Activated T-cell treated with anti-CD3 and anti-CD28 coated beads, Interleukin-2, amount 50 U/mL, for 48 hours (primary cell): ENCODE data around the gene INPP5D.
"Not testable (repeated sequence)": the region's sequence is repeated elsewhere in the genome, so short reads cannot be mapped to it uniquely, and the experiment has no call there.

Experiments
- DNase-seq, 2 experiments: peaks; one replicate each; pipeline ENCODE4 v3.0.0-alpha.2; 2020

The INPP5D gene

DNA sequence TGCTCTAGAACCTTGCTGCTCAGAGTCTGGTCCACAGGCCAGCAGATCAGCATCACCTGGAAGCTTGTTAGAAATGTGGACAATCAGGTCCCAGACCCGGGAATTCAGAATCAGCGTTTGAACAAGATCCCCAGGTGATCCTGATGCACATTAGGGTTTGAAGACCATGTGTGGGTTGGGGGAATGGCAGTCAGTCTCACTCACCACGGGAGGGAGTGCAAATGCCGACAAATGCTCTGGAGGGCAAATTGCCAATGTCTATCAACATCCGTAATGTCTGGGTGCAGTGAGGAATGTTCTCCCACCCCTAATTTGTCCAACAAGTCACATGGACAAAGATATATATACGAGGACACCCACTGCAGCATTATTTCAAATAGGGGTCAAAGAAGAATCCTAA is 34.5 kb downstream of the INPP5D start:
- peak in 1 of 2 experiments; percentile 14 for DNase-seq

DNA sequence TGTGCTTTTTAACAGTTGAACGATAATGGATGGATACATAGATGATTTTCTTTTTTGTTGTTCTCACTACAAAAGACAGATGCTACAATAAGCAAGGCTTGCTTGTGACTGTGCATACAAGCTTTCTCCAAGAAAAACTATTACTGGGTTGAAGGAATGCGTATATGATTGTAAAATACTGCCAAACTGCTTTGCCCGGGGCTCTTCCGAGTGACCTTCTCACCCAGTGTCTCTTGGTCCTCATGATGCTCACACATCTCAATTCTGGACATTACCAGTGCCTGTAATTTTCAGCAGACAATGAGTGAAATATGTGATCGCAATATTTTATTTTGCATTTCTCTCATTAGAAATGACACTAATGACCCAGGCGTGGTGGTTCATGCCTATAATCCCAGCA is 35.9 kb downstream of the INPP5D start:
- no peak for DNase-seq

DNA sequence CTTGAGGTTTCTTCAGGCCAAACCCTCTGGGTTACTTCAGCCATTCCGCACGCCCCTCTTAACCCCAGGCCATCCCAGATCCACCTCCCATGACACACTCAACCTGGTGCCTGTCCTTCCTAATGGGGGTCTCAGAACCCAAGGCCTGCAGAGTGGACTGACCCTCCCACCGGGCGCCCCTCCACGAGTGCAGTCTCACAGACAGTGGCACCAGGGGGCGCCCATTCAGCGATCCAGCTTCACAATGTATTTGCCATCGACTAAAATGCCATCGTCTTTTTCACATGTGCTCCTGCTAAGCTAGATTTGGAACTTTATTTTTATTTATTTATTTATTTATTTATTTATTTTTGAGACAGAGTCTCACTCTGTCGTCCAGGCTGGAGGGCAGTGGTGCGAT is 38.5 kb downstream of the INPP5D start:
- DNase-seq = no peak

DNA sequence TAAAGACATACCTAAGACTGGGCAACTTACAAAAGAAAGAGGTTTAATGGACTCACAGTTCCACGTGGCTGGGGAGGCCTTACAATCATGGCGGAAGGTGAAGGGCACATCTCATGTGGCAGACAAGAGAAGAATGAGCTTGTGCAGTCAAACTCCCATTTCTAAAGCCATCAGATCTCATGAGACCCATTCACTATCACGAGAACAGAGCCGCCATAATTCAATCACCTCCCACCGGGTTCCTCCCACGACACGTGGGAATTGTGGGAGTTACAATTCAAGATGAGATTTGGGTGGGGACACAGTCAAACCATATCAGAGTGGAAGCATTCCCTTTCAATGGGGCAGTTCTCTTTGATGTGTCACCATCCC is 39.7 kb downstream of the INPP5D start:
- not testable (repeated sequence) for DNase-seq

DNA sequence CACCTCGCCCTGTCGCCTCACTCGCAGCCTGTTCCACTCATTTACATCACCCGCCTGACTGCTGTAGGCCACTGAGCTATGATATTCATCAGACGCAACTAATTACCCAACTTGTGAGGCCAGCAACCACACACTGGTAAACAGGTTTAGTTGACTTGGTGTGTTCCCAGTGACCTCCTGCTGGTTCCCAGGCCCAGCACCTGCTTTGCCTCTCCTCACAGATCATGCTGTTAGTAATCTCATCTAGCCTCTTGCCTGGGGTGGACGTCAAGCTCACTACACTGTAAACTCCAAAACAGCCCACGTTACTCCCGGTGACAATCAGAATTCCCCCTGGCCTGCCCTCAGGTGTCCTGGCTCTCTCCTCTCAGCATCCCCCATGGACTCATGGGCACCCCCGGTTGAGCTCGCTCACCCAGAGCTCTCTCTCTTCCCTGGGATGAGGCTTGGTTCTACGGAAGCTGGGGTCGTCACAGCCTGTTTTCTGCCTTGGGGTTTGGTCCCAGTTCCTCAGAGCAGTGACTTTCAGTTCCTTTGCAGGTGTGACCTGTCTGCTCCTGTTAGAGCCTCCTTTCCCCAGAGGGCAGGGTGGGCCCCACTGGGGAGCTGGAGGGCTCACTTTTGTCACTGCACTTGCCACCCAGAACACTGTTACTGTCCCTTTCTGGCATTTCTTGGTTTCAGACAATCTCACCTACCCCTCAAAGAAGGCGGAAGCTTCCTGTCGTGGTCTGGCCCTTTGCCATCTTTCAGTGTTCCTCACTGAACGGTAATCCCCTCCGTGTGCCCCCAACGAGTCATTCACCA is 40.3 kb downstream of the INPP5D start:
- DNase-seq = peak; percentile 79 to 81

DNA sequence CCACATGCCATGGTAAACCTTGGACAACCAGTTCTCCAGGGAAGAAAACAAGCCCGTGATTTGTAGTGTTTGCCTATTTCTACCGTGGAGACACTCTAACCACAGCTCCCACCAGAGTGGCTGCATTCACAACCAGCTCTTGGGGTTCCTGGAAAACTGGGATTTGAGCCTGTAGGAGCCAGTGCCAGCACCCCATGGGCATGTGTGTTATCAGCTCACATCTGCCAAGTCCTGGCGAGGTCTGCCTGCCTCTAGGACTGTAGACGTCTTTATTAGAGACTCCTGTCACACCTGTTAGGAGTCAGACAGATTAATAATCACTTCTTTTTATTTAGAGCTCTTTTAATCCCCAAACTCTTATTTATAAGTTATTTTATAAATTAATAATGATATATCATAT is 41.0 kb downstream of the INPP5D start:
- DNase-seq = no peak

DNA sequence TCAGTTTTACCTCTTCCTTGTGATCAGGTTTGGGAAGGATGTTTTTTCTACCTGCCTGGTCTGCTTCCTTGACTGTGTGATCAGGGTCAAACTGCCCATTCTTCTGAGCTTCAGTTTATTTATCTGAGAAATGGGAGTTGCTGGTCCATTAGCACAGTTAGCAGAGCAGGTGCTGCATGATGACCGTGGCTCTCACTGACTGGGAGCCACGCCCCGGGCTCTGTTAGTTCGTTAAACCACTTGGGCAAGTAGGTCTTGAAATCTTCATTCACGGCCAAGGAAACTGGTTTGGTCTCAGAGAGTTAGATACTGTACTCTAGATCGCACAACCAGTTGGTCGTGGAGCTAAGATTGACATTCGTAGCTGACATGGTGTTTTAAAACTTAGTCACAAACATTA is 41.7 kb downstream of the INPP5D start:
- DNase-seq = no peak

DNA sequence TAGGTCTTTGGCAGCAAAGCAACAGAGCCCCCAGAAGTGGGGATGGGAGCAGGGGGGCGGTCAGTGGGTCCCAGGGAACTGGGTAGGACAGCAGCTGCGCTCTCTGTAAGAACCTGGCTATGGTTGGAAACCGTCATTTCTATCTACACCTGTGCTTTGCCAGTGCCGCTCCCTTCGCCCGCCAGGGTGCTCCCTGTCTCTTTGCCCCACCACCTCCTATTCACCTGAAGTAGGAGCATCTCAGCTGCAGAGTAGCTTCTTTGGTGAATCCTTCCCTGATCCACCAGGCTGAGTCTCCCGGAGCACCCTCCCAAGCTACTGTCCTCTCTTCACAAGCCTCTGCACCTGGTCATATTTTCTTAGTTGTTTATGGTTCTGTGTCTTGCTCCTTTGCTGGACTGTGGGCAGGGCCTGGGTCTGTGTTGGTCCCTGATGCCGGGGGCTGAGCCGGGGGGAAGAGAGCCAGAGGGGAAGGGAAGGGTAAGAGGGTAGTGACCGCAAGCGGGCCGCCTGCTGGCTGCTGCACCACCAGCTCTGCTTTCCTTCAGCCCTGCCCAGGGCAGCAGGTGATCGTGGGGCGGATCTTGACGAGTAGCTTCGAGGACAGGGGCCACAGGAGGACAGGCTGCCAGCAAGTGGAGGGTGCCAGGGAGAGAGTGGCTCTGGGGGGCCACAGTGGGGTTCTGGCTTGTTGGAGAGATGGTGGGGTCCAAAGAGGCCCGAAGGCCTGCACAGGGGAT is 45.2 kb downstream of the INPP5D start:
- DNase-seq = no peak

DNA sequence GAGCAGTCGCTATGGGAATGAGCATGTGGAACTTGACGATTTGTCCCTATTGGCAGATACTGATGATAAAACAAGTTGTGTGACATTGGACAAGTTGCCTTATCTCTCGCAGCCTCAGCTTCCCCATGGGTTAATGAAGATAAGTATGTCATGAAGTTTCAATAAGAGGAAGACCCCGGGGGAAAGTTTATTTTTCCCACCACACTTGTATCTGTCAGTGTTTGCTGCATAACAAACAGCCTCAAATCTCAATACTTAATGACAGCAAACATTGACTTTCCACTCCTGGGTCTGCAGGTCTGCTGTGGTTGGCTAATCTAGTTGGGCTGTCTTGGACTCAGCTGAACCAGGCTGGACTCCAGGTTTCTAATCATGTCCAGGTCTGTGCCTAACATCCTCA is 45.8 kb downstream of the INPP5D start:
- DNase-seq = no peak

DNA sequence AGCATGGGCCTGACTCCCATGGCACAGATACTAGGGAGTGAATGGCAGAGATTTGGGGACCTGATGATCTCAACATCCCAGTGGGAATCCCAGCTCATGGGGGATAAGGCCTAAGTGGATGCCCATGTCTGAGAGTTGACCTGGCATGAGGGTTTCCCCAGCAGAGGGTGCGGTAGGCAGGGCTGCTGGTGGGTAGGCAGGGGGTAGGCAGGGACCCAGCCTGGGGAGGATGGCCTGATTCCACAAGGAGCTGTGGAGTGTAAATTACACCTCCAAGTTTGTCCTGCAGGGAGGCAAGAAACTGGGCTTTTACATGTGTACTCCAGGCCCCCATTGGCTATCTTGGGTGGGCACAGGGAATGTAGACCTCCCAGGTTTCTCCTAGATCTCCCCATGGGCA is 46.9 kb downstream of the INPP5D start:
- no peak for DNase-seq

DNA sequence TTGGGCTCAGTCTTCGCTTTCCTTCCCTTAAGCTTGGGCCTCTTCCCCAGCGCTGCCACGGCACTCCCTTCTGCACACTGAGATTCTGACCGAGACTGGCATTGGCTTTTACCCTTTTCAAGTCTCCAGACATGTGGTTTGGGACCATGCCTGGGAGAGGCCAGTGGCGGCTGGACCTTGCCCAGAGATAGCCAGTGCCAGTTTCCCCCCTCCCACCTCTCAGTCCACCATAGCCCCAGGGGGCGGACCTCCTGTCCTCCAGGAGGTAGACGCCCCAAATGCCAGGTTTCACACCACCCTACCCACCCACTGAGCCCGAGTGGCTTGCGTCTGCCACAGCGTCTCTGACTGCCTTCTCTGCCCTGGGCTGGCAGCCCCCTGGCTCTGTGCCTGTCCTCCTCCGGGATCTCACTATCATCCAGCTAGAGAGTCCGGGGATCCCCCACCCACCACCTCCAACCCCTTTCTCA is 47.7 kb downstream of the INPP5D start:
- no peak for DNase-seq

DNA sequence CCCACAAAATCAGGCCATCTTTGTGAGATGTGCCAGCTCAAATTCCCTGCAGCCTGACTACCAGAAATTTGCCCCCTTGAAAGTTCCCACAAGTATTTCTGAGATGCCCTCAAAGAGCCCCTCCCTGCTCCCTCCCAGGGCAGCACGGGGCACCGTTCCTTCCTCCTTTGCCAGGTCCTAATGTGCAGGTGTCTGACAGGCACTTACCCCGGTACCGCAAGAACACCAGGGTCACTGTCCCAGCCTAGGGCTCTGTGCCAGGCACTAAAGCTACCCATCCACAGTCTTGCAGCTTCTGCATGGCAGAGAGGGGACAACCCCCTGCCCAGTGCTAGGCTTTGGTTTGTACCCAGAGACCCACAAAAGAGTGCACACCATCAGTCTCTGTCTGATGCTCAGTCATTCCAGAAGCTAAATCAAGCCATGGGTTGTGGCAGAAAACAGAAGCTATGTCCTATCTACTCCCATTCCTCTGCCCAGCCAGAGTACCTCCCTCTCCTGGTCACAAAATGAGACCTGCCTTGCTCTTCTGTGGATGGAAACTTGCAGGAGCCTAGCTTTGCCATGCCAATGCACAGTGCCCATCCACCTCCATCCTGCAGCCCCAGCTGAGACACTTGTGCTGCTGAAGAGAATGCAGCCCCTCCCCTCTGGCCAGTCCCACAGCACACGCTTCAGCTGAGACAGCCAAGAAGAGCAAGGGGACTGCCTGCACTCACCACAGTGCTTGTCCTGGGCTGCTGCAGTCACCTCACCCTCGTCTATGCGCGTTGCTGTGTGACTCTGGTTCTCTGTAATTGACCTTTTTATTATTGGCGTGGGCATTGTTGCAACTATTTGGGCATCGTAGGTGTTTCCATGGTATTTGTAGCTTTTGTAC is 48.7 kb downstream of the INPP5D start:
- DNase-seq = no peak

DNA sequence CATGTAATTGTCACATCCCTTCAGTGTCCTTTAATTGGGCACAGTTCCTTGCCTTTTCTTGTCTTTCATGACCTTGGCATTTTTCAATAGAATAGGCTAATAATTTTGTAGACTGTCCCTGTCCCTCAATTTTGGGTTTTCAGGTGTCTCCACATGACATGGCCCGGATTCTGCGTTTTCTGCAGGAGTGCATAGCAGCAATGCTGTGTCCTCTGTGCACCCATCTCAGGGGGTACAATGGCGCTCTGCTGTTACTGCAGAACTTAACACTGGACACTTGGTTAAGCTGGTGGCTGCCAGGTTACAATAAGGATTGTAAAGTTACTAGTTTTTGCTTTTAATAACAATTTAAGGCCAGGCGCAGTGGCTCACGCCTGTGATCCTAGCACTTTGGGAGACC is 51.3 kb downstream of the INPP5D start:
- no peak for DNase-seq

DNA sequence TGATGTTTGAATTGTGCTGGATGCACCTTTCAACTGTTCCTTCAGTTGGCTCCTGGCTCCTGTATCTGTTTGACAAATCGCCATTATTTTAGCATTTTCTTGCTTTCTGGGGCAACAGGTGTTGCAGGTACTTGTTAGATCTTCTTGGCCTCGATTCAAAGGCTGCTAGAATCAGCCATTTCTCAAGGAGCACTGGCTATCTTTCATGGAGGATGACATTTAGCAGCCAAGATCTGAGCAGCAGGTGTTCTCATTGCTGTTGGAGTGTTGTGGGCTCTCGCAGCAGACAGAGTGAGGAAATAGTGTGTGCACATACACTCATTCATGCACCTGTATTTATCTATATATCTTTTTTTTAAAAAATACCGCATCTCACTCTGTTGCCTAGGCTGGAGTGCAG is 52.2 kb downstream of the INPP5D start:
- DNase-seq = no peak

DNA sequence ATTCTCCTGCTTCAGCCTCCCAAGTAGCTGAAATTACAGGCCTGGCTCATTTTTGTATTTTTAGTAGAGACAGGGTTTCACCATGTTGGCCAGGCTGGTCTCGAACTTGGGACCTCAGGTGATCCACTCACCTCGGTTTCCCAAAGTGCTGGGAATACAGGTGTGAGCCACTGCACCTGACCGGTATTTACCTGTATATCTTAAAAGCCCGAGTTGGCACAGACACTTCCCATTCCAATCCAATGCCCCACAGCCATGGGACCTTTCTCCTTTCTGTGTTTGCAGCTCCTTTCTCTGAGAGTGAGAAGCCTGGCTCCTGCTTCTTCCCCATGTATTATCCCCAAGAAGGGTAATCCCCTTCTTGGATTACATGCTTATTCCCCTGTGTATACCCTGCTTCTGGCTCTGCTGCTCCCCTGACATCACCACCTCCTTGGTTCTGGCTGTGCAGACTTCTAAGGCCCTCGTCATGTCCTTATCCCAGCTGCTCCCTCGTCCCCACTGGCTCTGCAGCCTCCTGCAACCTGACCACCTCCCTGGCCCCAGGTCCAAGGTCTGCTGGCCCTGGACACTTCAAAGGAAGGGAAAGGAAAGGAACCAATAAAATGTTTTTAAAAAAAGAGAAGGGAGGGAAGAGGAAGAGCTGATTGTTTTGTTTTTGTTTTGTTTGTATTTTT is 52.8 kb downstream of the INPP5D start:
- DNase-seq = no peak

DNA sequence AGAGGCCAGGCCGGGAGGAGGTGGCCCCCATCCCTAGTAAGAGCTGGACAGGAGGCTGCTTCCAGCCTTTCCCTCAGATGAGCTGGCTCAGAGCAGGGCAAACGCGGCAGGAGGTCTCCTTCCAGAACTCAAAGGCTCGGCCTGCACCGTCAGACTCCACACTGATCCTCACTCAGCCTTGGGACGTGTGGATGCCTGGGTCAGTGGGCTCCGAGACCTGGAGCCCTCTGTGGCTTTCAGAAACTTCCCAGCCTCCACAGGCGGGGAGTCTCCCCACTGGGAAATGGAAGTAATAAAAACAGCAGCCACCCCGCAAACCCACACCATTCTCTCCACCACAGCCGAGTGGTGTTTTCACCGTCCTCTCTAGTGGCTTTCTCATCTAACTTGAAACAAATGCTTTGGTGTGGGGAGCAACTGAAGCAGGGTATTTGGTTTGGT is 54.3 kb downstream of the INPP5D start:
- peak in 1 of 2 experiments; percentile 32 for DNase-seq

DNA sequence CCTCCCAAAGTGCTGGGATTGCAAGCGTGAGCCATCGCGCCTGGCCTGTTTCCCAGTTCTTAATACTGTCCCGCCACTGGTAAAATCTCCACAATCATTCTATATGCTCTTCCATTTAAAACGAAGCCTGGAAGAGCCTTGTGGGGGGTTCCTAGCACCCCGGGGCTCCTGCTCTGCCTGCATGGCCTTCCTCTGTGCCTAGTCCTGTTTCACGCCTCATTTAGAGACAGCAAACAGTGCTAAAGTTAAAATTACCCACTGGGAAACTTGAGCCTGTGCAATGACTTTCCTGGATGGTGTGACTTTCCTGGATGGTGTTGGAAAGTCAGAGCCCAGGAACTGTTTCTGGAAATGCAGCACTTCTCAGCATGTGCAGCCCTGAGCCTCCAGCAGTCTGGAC is 55.0 kb downstream of the INPP5D start:
- no peak for DNase-seq

DNA sequence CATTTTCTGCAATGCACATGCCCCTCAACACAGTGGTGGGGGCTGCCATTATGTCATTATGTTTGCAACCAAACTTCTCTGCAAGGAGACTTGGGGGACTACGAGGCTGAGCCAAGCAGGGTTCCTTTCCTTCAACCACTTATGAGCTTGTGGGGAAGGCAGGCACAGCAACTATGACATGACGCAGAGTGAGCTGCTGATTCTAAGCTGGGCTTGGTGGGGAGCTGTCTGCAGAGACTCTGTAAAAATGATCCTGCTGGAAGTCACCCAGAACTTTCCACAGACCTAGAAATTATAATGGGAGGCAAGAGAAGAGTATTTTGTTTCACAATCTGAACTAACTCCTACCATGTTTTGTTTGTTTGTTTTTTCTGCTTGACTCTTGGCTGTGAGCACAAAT is 55.6 kb downstream of the INPP5D start:
- no peak for DNase-seq

DNA sequence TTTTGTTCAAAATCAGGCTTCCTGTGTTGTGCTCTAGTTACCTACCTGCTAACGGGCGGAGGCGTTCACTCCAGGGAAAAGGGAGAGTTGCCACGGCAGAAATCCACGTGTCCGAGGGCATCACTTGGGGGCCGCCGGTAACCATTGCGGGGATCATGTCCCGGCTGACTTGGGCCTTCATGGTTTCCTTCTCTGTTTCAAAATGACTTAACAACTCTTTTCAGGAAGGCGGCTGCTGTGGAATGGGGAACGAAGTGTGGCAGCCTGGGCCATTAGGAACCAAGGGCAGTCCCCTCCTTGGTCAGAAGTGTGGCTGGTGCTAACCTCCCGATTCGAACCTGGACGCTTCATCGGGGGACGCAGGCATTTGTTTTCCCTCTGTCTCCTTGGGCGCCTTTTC is 56.8 kb downstream of the INPP5D start:
- DNase-seq = no peak

DNA sequence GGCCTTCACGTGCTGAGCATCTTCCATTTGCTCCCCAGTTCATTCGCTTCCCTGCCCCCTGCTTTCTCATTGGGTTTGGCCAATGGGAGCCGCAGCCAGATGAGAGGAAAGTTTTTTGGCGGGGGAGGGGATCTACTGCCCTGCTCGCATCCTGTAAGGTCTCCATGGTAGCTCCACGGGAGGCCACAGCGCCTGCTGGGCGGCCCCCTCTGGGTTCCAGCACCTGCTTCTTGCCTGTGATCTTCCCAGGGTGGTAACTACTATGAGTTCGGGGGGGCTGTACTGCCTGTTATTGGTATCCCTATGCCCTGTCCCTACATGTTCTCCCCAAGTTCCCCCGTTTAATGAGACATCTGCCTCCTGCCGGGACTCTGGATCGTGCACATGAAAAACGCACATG is 57.2 kb downstream of the INPP5D start:
- DNase-seq = no peak

DNA sequence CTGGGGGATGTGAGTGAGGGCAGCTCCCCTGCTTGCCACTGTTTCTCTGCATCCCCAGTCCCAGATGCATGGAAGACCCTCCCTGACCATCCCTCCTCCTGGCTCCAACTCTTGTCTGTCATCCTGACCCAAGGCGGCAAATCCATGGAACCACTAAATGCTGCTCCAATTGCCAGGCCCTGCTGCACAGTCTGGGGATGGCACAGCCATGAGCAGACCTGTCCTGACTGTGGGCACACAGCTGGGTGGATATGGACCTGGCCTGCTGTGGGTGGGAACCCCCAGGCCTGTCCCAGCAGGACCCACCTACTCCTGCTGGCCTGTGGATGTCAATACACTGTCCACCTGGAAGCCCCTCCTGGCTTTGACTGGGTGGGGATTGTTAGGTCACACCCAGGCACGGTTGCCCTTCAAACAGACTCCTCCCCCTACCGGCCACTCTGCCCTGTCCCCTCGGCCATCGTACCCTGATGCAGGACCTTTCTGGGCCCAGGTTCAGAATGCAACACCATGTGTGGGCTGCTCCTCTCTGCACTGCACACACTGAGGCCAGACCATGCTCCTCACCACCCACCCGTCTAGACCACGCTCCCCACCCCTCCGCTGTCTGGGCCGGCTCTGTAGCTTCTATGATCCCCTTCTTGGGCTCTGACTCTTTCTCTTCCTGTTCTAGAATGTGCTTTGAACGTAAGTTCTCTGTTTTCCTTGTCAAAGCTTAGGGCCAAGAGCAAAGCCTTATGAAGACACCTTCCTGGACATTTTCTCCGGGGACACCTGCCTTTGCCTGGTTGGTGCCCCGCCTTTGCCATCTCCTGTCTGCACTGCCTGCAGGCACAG is 57.9 kb downstream of the INPP5D start:
- no peak for DNase-seq

DNA sequence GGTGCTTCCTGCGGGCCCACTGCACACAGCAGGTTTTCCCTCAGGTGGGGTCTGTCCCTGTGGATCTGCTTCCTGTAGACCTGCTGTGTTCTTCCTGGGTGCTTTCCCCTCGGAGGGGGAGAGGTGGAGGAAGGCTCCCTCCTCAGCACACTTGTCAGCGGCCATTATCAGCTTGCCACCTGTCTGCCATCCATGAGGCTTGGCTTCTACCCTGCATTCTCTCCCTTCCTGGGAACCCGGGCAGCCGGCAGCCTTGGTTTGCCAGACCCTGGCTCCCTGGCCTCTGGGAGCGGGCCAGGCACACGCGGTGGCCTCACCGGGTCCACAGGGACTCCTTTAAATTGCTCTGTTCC is 58.5 kb downstream of the INPP5D start:
- peak in 1 of 2 experiments; percentile 16 for DNase-seq
